ENCODE measurements around the gene ZFYVE9. TPM values are rescaled to one million over a fixed set of nuclear protein-coding genes. Genes with fewer than 3 reads are reported as not detected.

The ZFYVE9 gene
- polyA plus RNA-seq, 1 experiment, result 20.7 TPM

GRCh38 chr1:52334906-52335528 is 193.1 kb downstream of the ZFYVE9 start:
- Histone ChIP-seq H3K9me3 (ENCODE audit: control insufficient read depth, insufficient read depth, low read length) (no peaks in the 10 kb centered on the region), H3K27me3 (ENCODE audit: control insufficient read depth, insufficient read depth, low read length) (no peaks in the 10 kb centered on the region), H3K27ac (ENCODE audit: low read depth, low read length) (no peak overlapping the region), H3K4me3 (ENCODE audit: low read depth, low read length) (no peak overlapping the region)
- no peak for TF ChIP-seq CTCF (IDR thresholded peaks at IDR 0.05; ENCODE audit: low read depth, low read length)
- ChIA-PET POLR2A (no interaction called here), CTCF (interaction anchor here (0.7 to 1.2 kb wide), 3 partner anchors 38 to 351 kb away, joined by 3 to 4 read pairs (median 3); no protein-coding TSS in a partner anchor)
- no peak for DNase-seq (ENCODE audit: low read depth, low spot score)

- Histone ChIP-seq H3K27me3 (ENCODE audit: control insufficient read depth, insufficient read depth, low read length) (no peaks in the 10 kb centered on the region), H3K9me3 (ENCODE audit: control insufficient read depth, insufficient read depth, low read length) (no peaks in the 10 kb centered on the region), H3K27ac (ENCODE audit: low read depth, low read length) (no peak overlapping the region), H3K4me3 (ENCODE audit: low read depth, low read length) (no peak overlapping the region)
- TF ChIP-seq CTCF (IDR thresholded peaks at IDR 0.05; ENCODE audit: low read depth, low read length), result no peak
- ChIA-PET POLR2A (no interaction called here), CTCF (no interaction called here)
- DNase-seq (ENCODE audit: low read depth, low spot score), result no peak
These were observed 195.6 kb downstream of the ZFYVE9 start for GRCh38 chr1:52337439-52337838.

- no peak for TF ChIP-seq CTCF (IDR thresholded peaks at IDR 0.05; ENCODE audit: low read depth, low read length)
- H3K9me3 ChIP-seq (ENCODE audit: control insufficient read depth, insufficient read depth, low read length), result no peaks in the 10 kb centered on the region
- H3K4me3 ChIP-seq (ENCODE audit: low read depth, low read length), result no peak overlapping the region
- DNase-seq (ENCODE audit: low read depth, low spot score), result no peak
- ChIA-PET POLR2A (no interaction called here), CTCF (no interaction called here)
- H3K27me3 ChIP-seq (ENCODE audit: control insufficient read depth, insufficient read depth, low read length), result no peaks in the 10 kb centered on the region
- no peak overlapping the region for H3K27ac ChIP-seq (ENCODE audit: low read depth, low read length)
These were observed 199.9 kb downstream of the ZFYVE9 start for GRCh38 chr1:52341655-52342260.

GRCh38 chr1:52343979-52344378 is 202.1 kb downstream of the ZFYVE9 start:
- CTCF ChIA-PET, result no interaction called here
- POLR2A ChIA-PET, result interaction anchor here (0.6 kb wide), 1 partner anchor 23 kb away, joined by 6 read pairs; no protein-coding TSS in a partner anchor
- H3K9me3 ChIP-seq (ENCODE audit: control insufficient read depth, insufficient read depth, low read length), result no peaks in the 10 kb centered on the region
- H3K27ac ChIP-seq (ENCODE audit: low read depth, low read length), result no peak overlapping the region
- no peaks in the 10 kb centered on the region for H3K27me3 ChIP-seq (ENCODE audit: control insufficient read depth, insufficient read depth, low read length)
- H3K4me3 ChIP-seq (ENCODE audit: low read depth, low read length), result no peak overlapping the region
- no peak for DNase-seq (ENCODE audit: low read depth, low spot score)
- TF ChIP-seq CTCF (IDR thresholded peaks at IDR 0.05; ENCODE audit: low read depth, low read length), result no peak

GRCh38 chr1:52345252-52345651 is 203.4 kb downstream of the ZFYVE9 start:
- no peaks in the 10 kb centered on the region for H3K9me3 ChIP-seq (ENCODE audit: control insufficient read depth, insufficient read depth, low read length)
- H3K27ac ChIP-seq (ENCODE audit: low read depth, low read length), result no peak overlapping the region
- H3K27me3 ChIP-seq (ENCODE audit: control insufficient read depth, insufficient read depth, low read length), result no peaks in the 10 kb centered on the region
- DNase-seq (ENCODE audit: low read depth, low spot score), result no peak
- CTCF ChIA-PET, result no interaction called here
- POLR2A ChIA-PET, result no interaction called here
- no peak for TF ChIP-seq CTCF (IDR thresholded peaks at IDR 0.05; ENCODE audit: low read depth, low read length)
- no peak overlapping the region for H3K4me3 ChIP-seq (ENCODE audit: low read depth, low read length)

Data from AG04450 (cell line).